Fibroblast of lung (primary cell): Measurements from ENCODE around the gene MED20. TPM values are rescaled to one million over a fixed set of nuclear protein-coding genes. Genes with fewer than 3 reads are reported as not detected.

Experiments used
- DNase-seq, 2 donors: peaks; one replicate each; pipeline versions ENCODE4 v3.0.0 to v3.0.0-alpha.2; 2010; ENCODE audit warnings: low read depth in 2 of 2
- H2AFZ ChIP-seq: 2 replicates; pipeline ENCODE4 v1.5.1; 2012; ENCODE audit warnings: low read length, control low read depth, inconsistent platforms
- H3K27ac ChIP-seq: 2 replicates; pipeline ENCODE4 v1.5.1; 2011; ENCODE audit warnings: low read length, control low read depth; ENCODE audit not compliant: insufficient read depth
- H3K27me3 ChIP-seq: 2 replicates; pipeline ENCODE4 v1.5.1; 2011; ENCODE audit warnings: mild to moderate bottlenecking, low read length; ENCODE audit not compliant: control insufficient read depth, insufficient read depth
- H3K36me3 ChIP-seq: 2 replicates; pipeline ENCODE4 v1.5.1; 2011; ENCODE audit warnings: low read length; ENCODE audit not compliant: control insufficient read depth, insufficient read depth
- H3K4me1 ChIP-seq: 2 replicates; pipeline ENCODE4 v1.5.1; 2011; ENCODE audit warnings: low read length; ENCODE audit not compliant: control insufficient read depth, insufficient read depth; ENCODE audit errors: extremely low read depth
- H3K4me2 ChIP-seq: 2 replicates; pipeline ENCODE4 v1.5.1; 2011; ENCODE audit warnings: low read length, control low read depth; ENCODE audit not compliant: insufficient read depth; ENCODE audit errors: extremely low read depth
- H3K4me3 ChIP-seq, 4 experiments: fragments of 200-600 bp in 1 of 4; sonication (generic) in 1 of 4; replicated peaks in 1 of 4; 2 replicates each; pipeline ENCODE4 v1.5.1; 2011 to 2016; ENCODE audit warnings: low read length in 4 of 4, low read depth in 3 of 4, mild to moderate bottlenecking in 3 of 4, control low read depth in 2 of 4, inconsistent platforms in 1 of 4, mixed read lengths in 1 of 4; ENCODE audit not compliant: insufficient read depth in 1 of 4; ENCODE audit errors: control extremely low read depth in 1 of 4
- H3K79me2 ChIP-seq: 2 replicates; pipeline ENCODE4 v1.5.1; 2012; ENCODE audit warnings: mild to moderate bottlenecking, low read length, inconsistent platforms; ENCODE audit not compliant: control insufficient read depth, insufficient read depth
- H3K9ac ChIP-seq: 2 replicates; pipeline ENCODE4 v1.5.1; 2011; ENCODE audit warnings: mild to moderate bottlenecking, low read length, control low read depth; ENCODE audit not compliant: insufficient read depth
- H3K9me3 ChIP-seq: 2 replicates; pipeline ENCODE4 v1.5.1; 2012; ENCODE audit warnings: low read depth, low read length; ENCODE audit not compliant: control insufficient read depth, insufficient read depth
- H4K20me1 ChIP-seq: 2 replicates; pipeline ENCODE4 v1.5.1; 2011; ENCODE audit warnings: low read length; ENCODE audit not compliant: control insufficient read depth, insufficient read depth; ENCODE audit errors: extremely low read depth
- CTCF ChIP-seq, 2 donors: IDR thresholded peaks in 1 of 2; conservative IDR thresholded peaks in 1 of 2; 1 replicate in 1 of 2; 2 replicates in 1 of 2; pipeline ENCODE4 v1.5.1; 2011 to 2012; ENCODE audit warnings: low read length in 2 of 2, control low read depth in 1 of 2, inconsistent platforms in 1 of 2, low read depth in 1 of 2, mild to moderate bottlenecking in 1 of 2
- EZH2 ChIP-seq: IDR thresholded peaks from 2 replicates; pipeline ENCODE4 v1.5.1; 2012; ENCODE audit warnings: low read length, control low read depth, mild to moderate bottlenecking; ENCODE audit errors: missing control alignments
- polyA plus RNA-seq, 2 donors: library from polyadenylated mRNA; depleted of rRNA in 1 of 2; stranded (reverse) in 1 of 2; unstranded in 1 of 2; fragments of >200 nt; gene quantifications; 2 replicates each; pipeline ENCODE4 v1.2.1, GENCODE V29; 2011 to 2012; ENCODE audit warnings: missing spikeins in 1 of 2
- total RNA-seq: library from RNA; depleted of rRNA; stranded (reverse); fragments of >200 nt; gene quantifications from 2 replicates; pipeline ENCODE4 v1.2.1, GENCODE V29; 2014

The MED20 gene
- total and polyA plus RNA-seq, 2 donors (not counting 1 experiment from before 2014, with no cell fraction given): 27.7 to 38.6 TPM

- H3K27ac ChIP-seq: peak overlapping the region; percentile 70
- H3K4me2 ChIP-seq: peak overlapping the region; percentile 60
- DNase-seq: peak; percentile 91 to 96
These were observed 3.4 kb downstream of the MED20 start for GRCh38 chr6:41917528-41917927.

DNA sequence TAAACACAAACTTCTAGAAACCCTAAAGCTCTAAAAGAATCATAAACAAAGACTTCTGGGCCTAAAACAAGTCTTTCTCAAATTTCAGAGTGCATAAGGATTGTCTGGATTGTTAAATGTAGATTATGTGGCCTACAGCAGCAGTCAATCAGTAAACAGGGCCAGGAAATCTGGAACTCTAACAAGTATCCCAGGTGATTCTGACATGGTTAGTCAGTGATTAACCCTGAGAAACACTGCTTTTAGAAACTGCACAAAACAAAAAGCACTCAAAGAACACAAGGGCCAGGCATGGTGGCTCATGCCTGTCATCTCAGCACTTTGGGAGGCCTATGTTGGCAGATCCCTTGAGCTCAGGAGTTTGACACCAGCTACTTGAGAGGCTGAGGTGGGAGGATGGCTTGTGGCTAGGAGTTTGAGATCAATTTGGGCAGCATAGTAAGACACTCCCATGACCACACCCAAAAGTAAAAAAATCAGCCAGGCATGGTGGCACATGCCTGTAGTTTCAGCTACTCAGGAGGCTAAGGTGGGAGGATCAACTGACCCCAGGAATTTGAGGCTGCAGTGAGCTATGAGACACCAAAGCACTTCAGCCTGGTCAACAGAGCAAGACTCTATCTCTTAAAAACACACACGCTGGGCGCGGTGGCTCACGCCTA is 5.9 kb downstream of the MED20 start:
- no peak overlapping the region for H3K4me2 ChIP-seq
- peaks cover 22% of the 10 kb centered on the region for H3K79me2 ChIP-seq
- peaks cover 10% of the 10 kb centered on the region for H3K4me1 ChIP-seq
- no peak overlapping the region for H3K27ac ChIP-seq
- no peak for DNase-seq
- peaks cover 8% of the 10 kb centered on the region for H3K36me3 ChIP-seq
- H4K20me1 ChIP-seq: no peaks in the 10 kb centered on the region
- H2AFZ ChIP-seq: no peak overlapping the region
- H3K27me3 ChIP-seq: no peaks in the 10 kb centered on the region
- TF ChIP-seq CTCF (conservative IDR thresholded peaks at IDR 0.05 in 1 of 2, IDR thresholded peaks at IDR 0.05 in 1 of 2; ENCODE audit: low read depth in 1 of 2, low read length in 2 of 2) (no peak), EZH2 (no peak)
- no peaks in the 10 kb centered on the region for H3K9me3 ChIP-seq
- H3K9ac ChIP-seq: no peak overlapping the region
- H3K4me3 ChIP-seq: no peak overlapping the region

More at GRCh38 chr6:41917528-41917927, 3.4 kb downstream of the MED20 start:
- no peaks in the 10 kb centered on the region for H3K9me3 ChIP-seq
- H3K79me2 ChIP-seq: peaks cover 43% of the 10 kb centered on the region
- no peak for TF ChIP-seq EZH2
- no peak for TF ChIP-seq CTCF (conservative IDR thresholded peaks at IDR 0.05 in 1 of 2, IDR thresholded peaks at IDR 0.05 in 1 of 2; ENCODE audit: low read depth in 1 of 2, low read length in 2 of 2)
- H2AFZ ChIP-seq: no peak overlapping the region
- H3K27me3 ChIP-seq: no peaks in the 10 kb centered on the region
- H3K9ac ChIP-seq: no peak overlapping the region
- peaks cover 15% of the 10 kb centered on the region for H3K4me1 ChIP-seq
- H3K4me3 ChIP-seq: peak overlapping the region in 1 of 4 experiments; percentile 8
- no peaks in the 10 kb centered on the region for H4K20me1 ChIP-seq
- H3K36me3 ChIP-seq: peaks cover 6% of the 10 kb centered on the region

DNA sequence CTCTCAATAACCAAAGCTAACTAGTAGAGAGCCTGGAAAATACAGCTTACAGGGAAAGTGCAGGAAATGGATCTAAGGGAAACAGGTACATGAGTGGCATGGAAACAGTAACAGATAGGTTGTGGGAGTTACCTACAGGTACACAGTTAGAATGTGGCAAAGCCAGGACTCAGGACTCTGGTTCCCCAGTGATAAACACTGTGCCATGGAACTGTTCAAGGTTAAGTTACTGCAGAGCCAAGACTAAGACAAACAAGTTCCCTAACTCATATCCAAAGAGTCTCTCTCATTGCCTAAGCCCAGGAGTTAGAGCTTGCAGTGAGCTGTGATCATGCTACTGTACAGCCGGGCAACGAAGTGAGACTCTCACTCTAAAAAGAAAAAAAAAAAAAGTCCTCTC is 6.6 kb downstream of the MED20 start:
- H3K4me1 ChIP-seq: peaks cover 7% of the 10 kb centered on the region
- no peak overlapping the region for H3K9ac ChIP-seq
- H3K4me2 ChIP-seq: no peak overlapping the region
- TF ChIP-seq CTCF (conservative IDR thresholded peaks at IDR 0.05 in 1 of 2, IDR thresholded peaks at IDR 0.05 in 1 of 2; ENCODE audit: low read depth in 1 of 2, low read length in 2 of 2): no peak
- DNase-seq: no peak
- H3K79me2 ChIP-seq: peaks cover 15% of the 10 kb centered on the region
- no peak overlapping the region for H2AFZ ChIP-seq
- no peaks in the 10 kb centered on the region for H3K9me3 ChIP-seq
- no peak overlapping the region for H3K27ac ChIP-seq
- H3K27me3 ChIP-seq: no peaks in the 10 kb centered on the region
- H3K36me3 ChIP-seq: peaks cover 8% of the 10 kb centered on the region
- no peaks in the 10 kb centered on the region for H4K20me1 ChIP-seq
- no peak overlapping the region for H3K4me3 ChIP-seq
